SJSA1 (cell line): Measurements from ENCODE around the gene EHD4. TPM values are rescaled to one million over a fixed set of nuclear protein-coding genes. Genes with fewer than 3 reads are reported as not detected.

Experiments
- DNase-seq, 2 experiments: peaks; one replicate each; pipeline ENCODE4 v3.0.0-alpha.2; 2015 to 2020; ENCODE audit warnings: low spot score in 2 of 2, low read depth in 1 of 2
- H3K27ac ChIP-seq: fragments of 250-450 bp; sonication (Bioruptor Pico); 2 replicates; pipeline ENCODE4 v1.5.1; 2020; ENCODE audit warnings: mild to moderate bottlenecking, moderate library complexity
- H3K27me3 ChIP-seq: fragments of 250-450 bp; sonication (Bioruptor Pico); replicated peaks from 2 replicates; pipeline ENCODE4 v1.5.1; 2020; ENCODE audit warnings: mild to moderate bottlenecking, moderate library complexity
- H3K36me3 ChIP-seq: fragments of 250-450 bp; sonication (Bioruptor Pico); 2 replicates; pipeline ENCODE4 v1.5.1; 2020; ENCODE audit warnings: mild to moderate bottlenecking
- H3K4me1 ChIP-seq: fragments of 250-450 bp; sonication (Bioruptor Pico); replicated peaks from 2 replicates; pipeline ENCODE4 v1.6.1; 2021; ENCODE audit warnings: mild to moderate bottlenecking
- H3K4me3 ChIP-seq: fragments of 250-450 bp; sonication (Bioruptor Pico); 2 replicates; pipeline ENCODE4 v1.5.1; 2020; ENCODE audit warnings: mild to moderate bottlenecking
- H3K9me3 ChIP-seq: fragments of 250-450 bp; sonication (Bioruptor Pico); replicated peaks from 2 replicates; pipeline ENCODE4 v1.5.1; 2020; ENCODE audit warnings: mild to moderate bottlenecking
- total RNA-seq: library from RNA; depleted of rRNA; stranded (reverse); fragments of >200 nt; shearing (Covaris generic); gene quantifications from 2 replicates; pipeline ENCODE4 v1.2.3, GENCODE V29; 2014

EHD4 gene
- total RNA-seq, 1 experiment from 2014 or later = 26.8 TPM

DNA sequence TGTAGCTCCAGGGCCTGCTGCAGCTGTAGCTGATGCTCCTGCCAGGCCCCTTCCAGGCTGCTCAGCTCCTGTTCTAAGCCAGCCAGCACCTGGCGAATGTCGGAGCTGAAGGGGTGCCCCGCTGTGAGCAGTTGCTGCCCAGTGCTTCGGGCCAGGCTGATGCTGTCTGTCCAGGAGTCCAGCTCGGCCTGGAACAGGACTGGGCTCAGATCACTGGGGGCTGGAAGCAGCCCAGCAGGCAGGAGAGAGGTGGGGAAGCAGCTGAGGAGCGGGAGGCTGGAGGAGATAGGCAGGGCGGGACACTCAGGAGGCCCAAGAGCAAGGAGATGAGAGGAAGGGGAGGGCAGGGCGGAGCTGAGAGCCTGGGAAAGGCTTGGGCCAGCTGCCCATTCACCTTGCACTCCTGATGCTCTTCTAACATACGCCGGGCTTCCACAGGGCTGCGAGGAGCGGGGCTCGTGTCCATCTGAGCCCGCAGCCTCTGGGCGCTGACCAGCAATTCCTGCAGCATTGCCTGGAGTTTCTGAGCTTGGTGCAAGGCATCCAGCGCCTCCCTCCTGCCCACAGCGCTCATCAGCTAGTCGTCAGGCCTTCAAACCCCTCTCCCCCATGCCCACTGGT, 110.5 kb downstream of the EHD4 start:
- no peaks in the 10 kb centered on the region for H3K4me1 ChIP-seq
- H3K27me3 ChIP-seq = no peaks in the 10 kb centered on the region
- H3K27ac ChIP-seq = no peak overlapping the region
- DNase-seq = no peak
- H3K4me3 ChIP-seq = no peak overlapping the region
- H3K36me3 ChIP-seq = no peaks in the 10 kb centered on the region
- H3K9me3 ChIP-seq = no peaks in the 10 kb centered on the region

DNA sequence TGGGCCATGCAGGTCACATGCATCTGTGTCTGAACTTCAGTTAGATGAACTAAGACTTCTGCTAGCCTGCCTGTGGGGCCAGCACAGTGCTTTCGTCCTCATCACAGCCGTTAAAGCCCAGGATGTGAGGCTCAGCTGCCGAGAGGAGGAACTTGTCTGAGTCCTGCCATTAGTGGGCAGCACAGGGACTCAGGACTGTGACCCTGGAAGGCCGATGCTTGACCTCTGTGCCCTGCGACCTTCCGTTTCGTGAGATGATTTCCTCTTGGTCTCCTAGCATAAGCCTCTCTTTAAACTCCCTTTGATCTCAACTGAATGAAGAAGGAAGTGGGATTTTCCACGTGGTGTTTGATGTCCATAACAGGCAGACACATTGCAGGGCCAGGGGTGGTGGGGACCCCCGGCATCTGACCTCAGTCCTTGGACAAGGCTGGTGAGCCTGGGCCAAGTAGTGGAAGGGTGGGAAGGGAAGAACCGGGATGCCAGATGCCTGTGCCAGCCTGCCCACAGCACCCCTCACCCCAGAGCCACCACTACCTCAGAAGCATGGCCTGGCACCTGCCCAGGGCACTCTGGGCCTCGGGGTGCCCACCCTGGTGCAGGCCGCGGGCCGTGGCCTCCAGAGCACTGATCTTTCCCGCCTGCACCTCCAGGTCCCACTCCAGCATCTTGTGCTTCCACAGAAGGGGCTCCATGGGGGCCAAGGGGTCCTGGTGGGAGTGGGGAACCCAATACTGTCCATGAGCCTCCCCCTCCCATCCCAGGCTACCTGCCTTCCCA, 112.1 kb downstream of the EHD4 start:
- H3K27ac ChIP-seq = no peak overlapping the region
- H3K36me3 ChIP-seq = no peaks in the 10 kb centered on the region
- no peak overlapping the region for H3K4me3 ChIP-seq
- H3K27me3 ChIP-seq = no peaks in the 10 kb centered on the region
- no peak for DNase-seq
- H3K4me1 ChIP-seq = no peaks in the 10 kb centered on the region
- H3K9me3 ChIP-seq = no peaks in the 10 kb centered on the region

- H3K27ac ChIP-seq = no peak overlapping the region
- H3K36me3 ChIP-seq = no peaks in the 10 kb centered on the region
- DNase-seq = no peak
Observed at GRCh38 chr15:41858756-41859155, 113.6 kb downstream of the EHD4 start.

GRCh38 chr15:41857316-41857715, 115.0 kb downstream of the EHD4 start:
- Histone ChIP-seq H3K36me3 (no peaks in the 10 kb centered on the region), H3K27me3 (no peaks in the 10 kb centered on the region), H3K4me3 (no peak overlapping the region), H3K27ac (no peak overlapping the region), H3K9me3 (no peaks in the 10 kb centered on the region), H3K4me1 (no peaks in the 10 kb centered on the region)
- DNase-seq = no peak

More at GRCh38 chr15:41858756-41859155, 113.6 kb downstream of the EHD4 start:
- Histone ChIP-seq H3K4me3 (no peak overlapping the region), H3K27me3 (no peaks in the 10 kb centered on the region), H3K4me1 (no peaks in the 10 kb centered on the region), H3K9me3 (no peaks in the 10 kb centered on the region)

DNA sequence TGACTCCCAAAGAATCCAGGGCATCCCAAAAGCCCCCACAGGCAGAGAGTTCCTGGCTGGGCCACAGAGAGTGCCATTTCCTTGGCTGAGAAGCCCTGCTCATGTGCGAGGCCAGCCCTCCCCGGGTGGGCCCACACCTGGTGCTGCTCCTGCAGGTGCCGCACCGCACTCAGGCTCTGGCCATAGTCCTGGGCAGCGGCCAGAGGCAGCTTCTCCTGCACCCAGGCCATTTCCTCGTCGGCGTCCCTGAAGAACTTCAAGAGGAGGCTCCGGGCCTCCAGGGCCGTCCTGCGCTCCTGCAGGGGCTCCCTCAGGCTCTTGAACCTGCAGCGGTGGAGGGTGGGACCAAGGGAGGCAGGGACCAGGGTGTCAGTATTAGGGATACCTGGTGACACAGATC, 115.6 kb downstream of the EHD4 start:
- Histone ChIP-seq H3K4me3 (no peak overlapping the region), H3K4me1 (no peaks in the 10 kb centered on the region), H3K9me3 (no peaks in the 10 kb centered on the region), H3K27ac (no peak overlapping the region), H3K27me3 (no peaks in the 10 kb centered on the region), H3K36me3 (no peaks in the 10 kb centered on the region)
- no peak for DNase-seq

- Histone ChIP-seq H3K4me3 (no peak overlapping the region), H3K4me1 (no peaks in the 10 kb centered on the region), H3K27ac (no peak overlapping the region), H3K36me3 (no peaks in the 10 kb centered on the region), H3K27me3 (no peaks in the 10 kb centered on the region), H3K9me3 (no peaks in the 10 kb centered on the region)
- DNase-seq = no peak
Observed at GRCh38 chr15:41856262-41856661, 116.1 kb downstream of the EHD4 start.

GRCh38 chr15:41855261-41855961, 116.9 kb downstream of the EHD4 start:
- H3K9me3 ChIP-seq = no peaks in the 10 kb centered on the region
- no peaks in the 10 kb centered on the region for H3K36me3 ChIP-seq
- no peaks in the 10 kb centered on the region for H3K27me3 ChIP-seq
- H3K4me1 ChIP-seq = no peaks in the 10 kb centered on the region
- H3K27ac ChIP-seq = no peak overlapping the region
- DNase-seq = no peak
- H3K4me3 ChIP-seq = no peak overlapping the region

- Histone ChIP-seq H3K27me3 (no peaks in the 10 kb centered on the region), H3K4me3 (no peak overlapping the region), H3K27ac (no peak overlapping the region), H3K4me1 (no peaks in the 10 kb centered on the region), H3K9me3 (no peaks in the 10 kb centered on the region), H3K36me3 (no peaks in the 10 kb centered on the region)
- no peak for DNase-seq
Observed at GRCh38 chr15:41854443-41854842, 117.9 kb downstream of the EHD4 start.

DNA sequence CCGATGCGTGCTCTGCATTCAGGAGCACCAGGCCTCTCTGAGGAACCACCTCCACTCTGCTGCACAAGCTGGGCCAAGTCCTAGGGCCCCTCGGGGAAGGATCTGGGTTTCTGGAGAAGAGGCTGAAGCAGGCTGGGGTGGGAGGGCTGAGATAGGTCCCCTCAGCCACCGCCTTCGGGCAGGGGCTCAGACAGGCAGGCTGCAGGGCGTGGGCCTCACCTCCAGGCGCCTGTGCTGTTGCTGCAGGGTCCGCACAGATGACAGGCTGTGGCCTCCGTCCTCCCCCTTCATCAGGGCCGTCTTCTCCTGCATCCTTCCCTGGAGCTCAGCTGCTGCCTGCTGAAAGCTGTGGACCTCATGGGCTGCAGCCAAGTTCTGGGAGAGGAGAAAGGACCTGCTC, 118.5 kb downstream of the EHD4 start:
- Histone ChIP-seq H3K27ac (no peak overlapping the region), H3K36me3 (no peaks in the 10 kb centered on the region), H3K9me3 (no peaks in the 10 kb centered on the region), H3K27me3 (no peaks in the 10 kb centered on the region), H3K4me1 (no peaks in the 10 kb centered on the region), H3K4me3 (no peak overlapping the region)
- no peak for DNase-seq

- Histone ChIP-seq H3K4me3 (no peak overlapping the region), H3K9me3 (no peaks in the 10 kb centered on the region), H3K27ac (no peak overlapping the region), H3K36me3 (peaks cover 3% of the 10 kb centered on the region; the same call in 1 of the 2 replicates), H3K4me1 (no peaks in the 10 kb centered on the region), H3K27me3 (no peaks in the 10 kb centered on the region)
- no peak for DNase-seq
Observed at GRCh38 chr15:41852736-41853590, 119.4 kb downstream of the EHD4 start.

DNA sequence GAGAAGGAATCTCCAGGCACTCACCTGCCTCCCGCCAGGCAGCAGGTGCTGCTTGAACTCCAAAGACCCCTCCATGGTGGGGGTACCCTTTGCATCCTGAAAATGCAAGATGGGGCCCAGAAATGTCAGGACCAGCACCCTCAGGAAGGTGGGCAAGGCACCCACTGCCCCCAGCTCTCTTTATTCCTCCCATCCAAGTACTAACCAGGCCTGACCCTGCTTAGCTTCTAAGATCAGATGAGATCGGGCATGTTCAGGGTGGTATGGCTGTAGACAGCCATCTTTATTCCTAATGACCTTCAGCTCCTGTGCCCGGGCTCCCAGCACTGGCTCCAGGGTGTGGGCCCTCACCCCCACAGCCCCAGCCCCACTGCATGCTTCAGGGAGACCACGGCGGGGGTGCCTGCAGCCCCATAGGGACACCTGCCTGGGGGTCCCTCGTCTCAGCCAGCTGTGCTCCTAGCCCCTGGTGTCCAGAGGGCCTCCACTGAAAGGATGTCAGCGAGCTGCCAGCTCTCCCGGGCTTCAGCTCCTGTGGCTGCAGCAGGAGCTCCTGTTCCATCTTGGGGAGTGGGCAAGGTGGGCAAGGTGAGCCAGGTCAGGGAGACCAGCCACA, 120.5 kb downstream of the EHD4 start:
- no peak for DNase-seq
- no peak overlapping the region for H3K27ac ChIP-seq
- peaks cover 8% of the 10 kb centered on the region; the same call in 1 of the 2 replicates for H3K36me3 ChIP-seq
- no peaks in the 10 kb centered on the region for H3K27me3 ChIP-seq
- H3K4me3 ChIP-seq = no peak overlapping the region
- no peaks in the 10 kb centered on the region for H3K4me1 ChIP-seq
- no peaks in the 10 kb centered on the region for H3K9me3 ChIP-seq

- Histone ChIP-seq H3K4me1 (no peaks in the 10 kb centered on the region), H3K27ac (no peak overlapping the region), H3K36me3 (peaks cover 8% of the 10 kb centered on the region; the same call in 1 of the 2 replicates), H3K27me3 (no peaks in the 10 kb centered on the region), H3K4me3 (no peak overlapping the region), H3K9me3 (no peaks in the 10 kb centered on the region)
- no peak for DNase-seq
Observed at GRCh38 chr15:41851167-41851523, 121.2 kb downstream of the EHD4 start.

- H3K9me3 ChIP-seq = no peaks in the 10 kb centered on the region
- peaks cover 8% of the 10 kb centered on the region; the same call in 1 of the 2 replicates for H3K36me3 ChIP-seq
- H3K27me3 ChIP-seq = no peaks in the 10 kb centered on the region
- H3K4me1 ChIP-seq = no peaks in the 10 kb centered on the region
- DNase-seq = no peak
- no peak overlapping the region for H3K4me3 ChIP-seq
- H3K27ac ChIP-seq = no peak overlapping the region
Observed at GRCh38 chr15:41850482-41851166, 121.7 kb downstream of the EHD4 start.
